ENCODE results near the gene CELA2B. TPM values are rescaled to one million over a fixed set of nuclear protein-coding genes. Genes with fewer than 3 reads are reported as not detected.
"Not testable (repeated sequence)": the region's sequence is repeated elsewhere in the genome, so short reads cannot be mapped to it uniquely, and the experiment has no call there.

The CELA2B gene
- total and polyA plus RNA-seq, 2 donors (not counting 1 experiment from before 2014, with no cell fraction given), result not detected

GRCh38 chr1:15427280-15427666, 48.6 kb upstream of the CELA2B start:
- peaks cover 51% of the 10 kb centered on the region for H4K20me1 ChIP-seq (ENCODE audit: control insufficient read depth, insufficient read depth, low read length, poor library complexity, severe bottlenecking)
- no peaks in the 10 kb centered on the region for H3K9me3 Mint-ChIP-seq (ENCODE audit: insufficient read depth)
- no peaks in the 10 kb centered on the region for H3K27me3 ChIP-seq (replicated peaks in 1 of 4; ENCODE audit: control extremely low read depth in 1 of 4, control insufficient read depth in 3 of 4, insufficient read depth in 4 of 4, low read length in 3 of 4)
- 95% methylated on average over 6 of the region's 6 CpGs for WGBS (ENCODE audit: insufficient coverage)
- no peaks in the 10 kb centered on the region for H3K27me3 Mint-ChIP-seq
- H3K4me1 ChIP-seq (ENCODE audit: control insufficient read depth in 2 of 2, insufficient read depth in 2 of 2, low read length in 2 of 2), result no peaks in the 10 kb centered on the region
- H3K36me3 ChIP-seq (replicated peaks in 1 of 2; ENCODE audit: control extremely low read depth in 1 of 2, control insufficient read depth in 1 of 2, extremely low read depth in 1 of 2, insufficient read depth in 2 of 2, low read length in 1 of 2), result peaks cover 0 to 28% of the 10 kb centered on the region in 2 experiments
- H3K4me3 Mint-ChIP-seq, result no peak overlapping the region
- no peaks in the 10 kb centered on the region for H3K9me3 ChIP-seq (ENCODE audit: control extremely low read depth in 1 of 3, control insufficient read depth in 2 of 3, insufficient read depth in 1 of 3, low read length in 2 of 3)
- no peak overlapping the region for H3K4me3 ChIP-seq (ENCODE audit: control extremely low read depth in 1 of 5, extremely low read depth in 1 of 5, insufficient read depth in 1 of 5, low read depth in 2 of 5, low read length in 4 of 5)
- TF ChIP-seq CTCF (IDR thresholded peaks at IDR 0.05), result no peak
- no peak for TF ChIP-seq EZH2 (IDR thresholded peaks at IDR 0.05; ENCODE audit: borderline replicate concordance, insufficient read depth, low read depth, low read length, poor library complexity, severe bottlenecking)
- CTCF ChIA-PET, result interaction anchor here (9.6 kb wide), 1 partner anchor 103 kb away, joined by 292 read pairs; no protein-coding TSS in a partner anchor
- H3K4me1 Mint-ChIP-seq, result no peaks in the 10 kb centered on the region
- no peak overlapping the region for H3K27ac Mint-ChIP-seq
- H2AFZ ChIP-seq (ENCODE audit: insufficient read depth, low read depth, low read length, poor library complexity, severe bottlenecking), result no peak overlapping the region
- no peak overlapping the region for H3K4me2 ChIP-seq (replicated peaks; ENCODE audit: low read depth, low read length, poor library complexity, severe bottlenecking)
- DNase-seq (no peak), ATAC-seq (ENCODE audit: low read depth) (no peak)
- intact Hi-C loops (cut with micrococcal nuclease), result no loop called here
- POLR2A ChIA-PET, result no interaction called here
- H3K27ac ChIP-seq (ENCODE audit: low read length in 2 of 2), result no peak overlapping the region
- H3K9ac ChIP-seq (ENCODE audit: low read length), result no peak overlapping the region
- H3K79me2 ChIP-seq (ENCODE audit: control insufficient read depth, insufficient read depth, low read length), result peaks cover 7% of the 10 kb centered on the region

- intact Hi-C loops (cut with micrococcal nuclease); H3K9me3 ChIP-seq (ENCODE audit: control extremely low read depth in 1 of 3, control insufficient read depth in 2 of 3, insufficient read depth in 1 of 3, low read length in 2 of 3); H3K4me3 ChIP-seq (ENCODE audit: control extremely low read depth in 1 of 5, extremely low read depth in 1 of 5, insufficient read depth in 1 of 5, low read depth in 2 of 5, low read length in 4 of 5); H2AFZ ChIP-seq (ENCODE audit: insufficient read depth, low read depth, low read length, poor library complexity, severe bottlenecking); H3K4me1 ChIP-seq (ENCODE audit: control insufficient read depth in 2 of 2, insufficient read depth in 2 of 2, low read length in 2 of 2); H3K27ac Mint-ChIP-seq; H3K4me1 Mint-ChIP-seq; H3K27me3 Mint-ChIP-seq; H3K4me2 ChIP-seq (replicated peaks; ENCODE audit: low read depth, low read length, poor library complexity, severe bottlenecking); H3K4me3 Mint-ChIP-seq; H3K9me3 Mint-ChIP-seq (ENCODE audit: insufficient read depth); ATAC-seq (ENCODE audit: low read depth); H3K79me2 ChIP-seq (ENCODE audit: control insufficient read depth, insufficient read depth, low read length); DNase-seq; H3K27ac ChIP-seq (ENCODE audit: low read length in 2 of 2); H3K9ac ChIP-seq (ENCODE audit: low read length); H3K27me3 ChIP-seq (replicated peaks in 1 of 4; ENCODE audit: control extremely low read depth in 1 of 4, control insufficient read depth in 3 of 4, insufficient read depth in 4 of 4, low read length in 3 of 4): not testable (repeated sequence)
- ChIA-PET POLR2A (interaction anchor here (1.2 kb wide), 1 partner anchor 18 kb away, joined by 3 read pairs; the partner anchor contains the start of gene EFHD2), CTCF (interaction anchor here (1.2 to 9.6 kb wide), 2 partner anchors 99 to 104 kb away, joined by 3 to 292 read pairs; no protein-coding TSS in a partner anchor)
- Histone ChIP-seq H3K36me3 (replicated peaks in 1 of 2; ENCODE audit: control extremely low read depth in 1 of 2, control insufficient read depth in 1 of 2, extremely low read depth in 1 of 2, insufficient read depth in 2 of 2, low read length in 1 of 2) (peaks cover 0 to 27% of the 10 kb centered on the region in 2 experiments), H4K20me1 (ENCODE audit: control insufficient read depth, insufficient read depth, low read length, poor library complexity, severe bottlenecking) (peaks cover 41% of the 10 kb centered on the region)
- 93% methylated on average over 4 of the region's 11 CpGs for WGBS (ENCODE audit: insufficient coverage)
These were observed 47.7 kb upstream of the CELA2B start for GRCh38 chr1:15428252-15428651.
